Activated T-cell treated with anti-CD3 and anti-CD28 coated beads for 24 hours (primary cell): Measurements from ENCODE around the gene EARS2.
"Not testable (repeated sequence)": the region's sequence is repeated elsewhere in the genome, so short reads cannot be mapped to it uniquely, and the experiment has no call there.

Experiments
- DNase-seq: peaks from one replicate; pipeline ENCODE4 v3.0.0-alpha.2; 2020; ENCODE audit warnings: low read depth

The EARS2 gene

GRCh38 chr16:23505671-23506605 lies 51.2 kb downstream of the EARS2 start:
- no peak for DNase-seq

GRCh38 chr16:23505180-23505665 lies 51.9 kb downstream of the EARS2 start:
- DNase-seq = no peak

- DNase-seq = peak; percentile 72
Observed at GRCh38 chr16:23504453-23505179, 52.5 kb downstream of the EARS2 start.

GRCh38 chr16:23504076-23504452 lies 53.1 kb downstream of the EARS2 start:
- DNase-seq = no peak

- no peak for DNase-seq
Observed at GRCh38 chr16:23502466-23502865, 54.7 kb downstream of the EARS2 start.

GRCh38 chr16:23501291-23501690 lies 55.9 kb downstream of the EARS2 start:
- DNase-seq = no peak

- no peak for DNase-seq
Observed at GRCh38 chr16:23500862-23501225, 56.3 kb downstream of the EARS2 start.

- DNase-seq = no peak
Observed at GRCh38 chr16:23500212-23500861, 56.8 kb downstream of the EARS2 start.

GRCh38 chr16:23499801-23500200 lies 57.3 kb downstream of the EARS2 start:
- no peak for DNase-seq

- no peak for DNase-seq
Observed at GRCh38 chr16:23498863-23499262, 58.3 kb downstream of the EARS2 start.

GRCh38 chr16:23497543-23497868 lies 59.6 kb downstream of the EARS2 start:
- DNase-seq = no peak

- DNase-seq = no peak
Observed at GRCh38 chr16:23496821-23497542, 60.2 kb downstream of the EARS2 start.

- no peak for DNase-seq
Observed at GRCh38 chr16:23495671-23496070, 61.5 kb downstream of the EARS2 start.

- DNase-seq = no peak
Observed at GRCh38 chr16:23494188-23494587, 63.0 kb downstream of the EARS2 start.

GRCh38 chr16:23491490-23492391 lies 65.4 kb downstream of the EARS2 start:
- DNase-seq = no peak

- no peak for DNase-seq
Observed at GRCh38 chr16:23486480-23486879, 70.7 kb downstream of the EARS2 start.

GRCh38 chr16:23485841-23486240 lies 71.3 kb downstream of the EARS2 start:
- no peak for DNase-seq

GRCh38 chr16:23485257-23485614 lies 71.9 kb downstream of the EARS2 start:
- DNase-seq = no peak

GRCh38 chr16:23484510-23485256 lies 72.5 kb downstream of the EARS2 start:
- no peak for DNase-seq

- not testable (repeated sequence) for DNase-seq
Observed at GRCh38 chr16:23483492-23483891, 73.7 kb downstream of the EARS2 start.
